Mucosa of descending colon (tissue), 3 donors: ENCODE measurements around the gene GRB10. TPM values are rescaled to one million over a fixed set of nuclear protein-coding genes. Genes with fewer than 3 reads are reported as not detected.

ENCODE experiments used
- ATAC-seq: fragments of 200-7000 bp; cut with Tn5 transposase; one replicate; pipeline ENCODE4 v1.9.1; 2020; ENCODE audit warnings: mild to moderate bottlenecking, moderate library complexity
- DNase-seq, 3 donors: peaks; one replicate each; pipeline ENCODE4 v3.0.0-alpha.2; 2020
- H3K36me3 ChIP-seq: fragments of 200-600 bp; one replicate; pipeline ENCODE4 v1.8.0; 2021; ENCODE audit warnings: low read depth, mild to moderate bottlenecking
- H3K4me1 ChIP-seq: fragments of 200-600 bp; one replicate; pipeline ENCODE4 v1.8.0; 2021; ENCODE audit warnings: low read depth, mild to moderate bottlenecking
- H3K4me3 ChIP-seq: fragments of 200-600 bp; one replicate; pipeline ENCODE4 v1.8.0; 2021; ENCODE audit warnings: mild to moderate bottlenecking
- H3K9me3 ChIP-seq: fragments of 200-600 bp; one replicate; pipeline ENCODE4 v1.8.0; 2021; ENCODE audit warnings: mild to moderate bottlenecking
- CTCF ChIP-seq: fragments of 200-600 bp; IDR thresholded peaks from one replicate; pipeline ENCODE4 v1.8.0; 2022; ENCODE audit warnings: antibody characterized with exemption, mild to moderate bottlenecking
- intact Hi-C, 2 donors: fragments of 100-400 bp; cut with DNase I in 1 of 2; cut with micrococcal nuclease in 1 of 2; formaldehyde crosslinking; loops; one replicate each; pipeline versions ENCODE4 v1.11.0 to v1.11.1; 2022; cut with DNase I, micrococcal nuclease
- total RNA-seq, 3 donors: library from RNA; stranded (reverse); fragmentation: NEBNext Ultra II Directional in 2 of 3; extraction: Animal tissue kit (Norgen Biotek cat#: 25700) in 2 of 3; gene quantifications; one replicate each; pipeline versions ENCODE4 v1.2.1 to v1.2.4, GENCODE V29; 2021 to 2023
- donor health status: DM: no; HTN: no; CAD: no; lungs with moderate emphysema.
- donor health status: DM: no; HTN: no; CAD: no.
- donor health status: DM: no; HTN: yes; CAD: no.

The GRB10 gene
- total RNA-seq, 3 donors from 2014 or later = 9.4 to 56.8 (median 13.0) TPM

- ATAC-seq (no peak), DNase-seq (no peak)
- H3K4me1 ChIP-seq = no peaks in the 10 kb centered on the region
- H3K4me3 ChIP-seq = no peak overlapping the region
- no peaks in the 10 kb centered on the region for H3K36me3 ChIP-seq
- no peak for TF ChIP-seq CTCF
- intact Hi-C loops = no loop called here
- no peaks in the 10 kb centered on the region for H3K9me3 ChIP-seq
Measured at GRCh38 chr7:50710441-50711154, 72.1 kb downstream of the GRB10 start.

GRCh38 chr7:50709151-50709550, 73.5 kb downstream of the GRB10 start:
- Histone ChIP-seq H3K36me3 (no peaks in the 10 kb centered on the region), H3K9me3 (no peaks in the 10 kb centered on the region), H3K4me3 (no peak overlapping the region), H3K4me1 (no peaks in the 10 kb centered on the region)
- intact Hi-C loops = no loop called here
- no peak for TF ChIP-seq CTCF
- ATAC-seq (no peak), DNase-seq (no peak)

GRCh38 chr7:50707236-50708006, 75.3 kb downstream of the GRB10 start:
- intact Hi-C loops = no loop called here
- Histone ChIP-seq H3K4me1 (no peaks in the 10 kb centered on the region), H3K36me3 (no peaks in the 10 kb centered on the region), H3K4me3 (no peak overlapping the region), H3K9me3 (no peaks in the 10 kb centered on the region)
- DNase-seq (no peak), ATAC-seq (no peak)
- TF ChIP-seq CTCF = no peak

- no peak overlapping the region for H3K4me3 ChIP-seq
- no peaks in the 10 kb centered on the region for H3K36me3 ChIP-seq
- no peak for TF ChIP-seq CTCF
- DNase-seq (no peak), ATAC-seq (no peak)
- intact Hi-C loops = no loop called here
- H3K4me1 ChIP-seq = no peaks in the 10 kb centered on the region
- H3K9me3 ChIP-seq = no peaks in the 10 kb centered on the region
Measured at GRCh38 chr7:50706469-50706937, 76.2 kb downstream of the GRB10 start.

- TF ChIP-seq CTCF = no peak
- intact Hi-C loops = no loop called here
- Histone ChIP-seq H3K36me3 (no peaks in the 10 kb centered on the region), H3K9me3 (no peaks in the 10 kb centered on the region), H3K4me1 (no peaks in the 10 kb centered on the region), H3K4me3 (no peak overlapping the region)
- ATAC-seq (no peak), DNase-seq (no peak)
Measured at GRCh38 chr7:50704844-50705243, 77.9 kb downstream of the GRB10 start.
